Measurements from ENCODE around the gene IMPG2.

Gene IMPG2

DNA sequence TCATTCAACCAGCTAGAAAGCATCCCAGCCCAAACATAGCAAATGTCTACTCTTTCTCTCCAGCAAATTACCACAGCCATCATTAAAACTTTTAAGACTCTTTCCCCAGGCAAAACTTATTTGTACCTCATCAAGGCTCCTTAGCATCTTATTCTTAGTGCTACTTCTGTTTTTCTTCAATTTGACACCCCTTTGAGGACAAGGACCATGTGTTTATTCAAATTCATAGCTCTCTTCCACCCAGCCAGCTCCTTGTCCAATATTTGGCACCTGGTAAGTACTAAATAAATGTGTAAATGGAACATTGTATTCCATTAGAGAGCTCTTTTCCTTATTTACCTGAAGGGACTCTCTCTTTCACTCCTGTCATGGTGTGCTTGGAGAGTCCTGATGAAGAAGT, 89.8 kb downstream of the IMPG2 start:
- no peak for DNase-seq

DNA sequence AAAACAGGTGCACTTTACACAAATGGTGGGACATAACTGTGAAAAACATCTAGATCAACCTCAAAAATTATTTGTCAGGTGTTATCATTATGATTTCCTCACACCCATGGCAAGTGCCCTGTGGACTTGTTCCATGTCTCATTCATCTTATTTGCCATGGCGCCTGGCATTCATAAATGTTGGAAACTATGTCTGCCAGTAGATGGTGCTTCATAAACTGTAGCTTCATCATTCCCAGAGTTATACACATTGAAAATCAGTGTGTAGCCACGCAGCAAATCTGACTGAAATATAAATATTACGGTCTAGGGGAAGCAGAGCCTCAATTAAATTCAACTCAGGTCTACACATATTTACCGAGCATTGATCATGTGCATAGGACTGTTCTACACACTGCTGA, 90.7 kb downstream of the IMPG2 start:
- no peak for DNase-seq

DNA sequence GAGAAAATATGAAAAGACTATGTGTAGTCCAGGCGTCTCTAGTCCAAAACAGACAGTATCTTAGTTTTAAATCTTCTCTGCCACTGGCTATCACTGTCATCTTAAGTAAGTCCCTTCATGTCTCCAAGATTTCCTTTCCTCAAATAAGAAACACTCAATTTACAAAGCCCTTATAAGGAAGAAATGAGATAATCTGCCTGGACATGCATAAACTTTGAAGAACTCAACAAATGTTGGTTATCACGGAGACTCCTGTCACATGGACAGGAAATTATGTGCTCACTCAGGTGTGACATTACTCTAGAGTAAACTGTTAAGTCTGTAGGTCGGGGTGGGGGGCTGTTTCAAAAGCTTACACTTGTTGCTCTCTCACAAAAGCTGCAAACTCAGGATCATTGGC, 91.9 kb downstream of the IMPG2 start:
- no peak for DNase-seq

DNA sequence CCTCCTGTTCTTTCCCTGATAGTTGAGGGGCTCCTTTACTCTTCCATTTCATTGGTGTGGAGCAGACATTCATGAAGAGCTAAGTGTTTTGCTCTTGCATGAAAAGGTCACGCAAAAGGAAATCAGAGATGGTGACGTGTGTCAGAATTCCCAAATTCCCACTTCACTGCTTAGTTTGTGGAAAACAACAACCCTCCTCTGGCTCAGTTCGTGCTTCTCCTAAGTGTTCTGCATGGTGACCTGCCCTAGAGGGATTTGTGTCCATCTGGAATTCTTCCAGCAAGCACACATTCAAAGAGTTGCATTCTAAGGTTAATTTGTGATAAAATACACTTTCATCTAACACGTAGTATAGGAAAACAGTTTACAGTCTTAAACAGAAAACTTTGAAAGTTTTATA, 95.6 kb downstream of the IMPG2 start:
- no peak for DNase-seq

DNA sequence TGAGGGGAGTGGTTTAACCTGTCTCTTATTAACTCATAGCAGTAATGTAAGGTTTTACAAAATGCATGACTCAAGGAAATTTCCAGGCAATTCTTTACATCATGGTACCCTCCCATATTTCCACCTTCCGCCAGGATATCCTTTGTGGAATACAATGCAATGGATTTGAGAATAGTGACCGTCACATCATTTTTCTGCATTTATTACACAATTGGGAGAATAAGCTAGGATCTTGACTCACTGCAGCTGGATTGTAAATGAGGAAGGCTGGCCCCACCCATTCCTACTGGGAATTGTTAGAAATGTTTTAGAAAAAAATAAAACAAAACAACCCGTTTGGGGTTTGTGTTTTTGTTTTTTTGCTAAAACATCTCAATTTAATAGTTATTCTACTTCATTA, 97.4 kb downstream of the IMPG2 start:
- DNase-seq, result no peak

DNA sequence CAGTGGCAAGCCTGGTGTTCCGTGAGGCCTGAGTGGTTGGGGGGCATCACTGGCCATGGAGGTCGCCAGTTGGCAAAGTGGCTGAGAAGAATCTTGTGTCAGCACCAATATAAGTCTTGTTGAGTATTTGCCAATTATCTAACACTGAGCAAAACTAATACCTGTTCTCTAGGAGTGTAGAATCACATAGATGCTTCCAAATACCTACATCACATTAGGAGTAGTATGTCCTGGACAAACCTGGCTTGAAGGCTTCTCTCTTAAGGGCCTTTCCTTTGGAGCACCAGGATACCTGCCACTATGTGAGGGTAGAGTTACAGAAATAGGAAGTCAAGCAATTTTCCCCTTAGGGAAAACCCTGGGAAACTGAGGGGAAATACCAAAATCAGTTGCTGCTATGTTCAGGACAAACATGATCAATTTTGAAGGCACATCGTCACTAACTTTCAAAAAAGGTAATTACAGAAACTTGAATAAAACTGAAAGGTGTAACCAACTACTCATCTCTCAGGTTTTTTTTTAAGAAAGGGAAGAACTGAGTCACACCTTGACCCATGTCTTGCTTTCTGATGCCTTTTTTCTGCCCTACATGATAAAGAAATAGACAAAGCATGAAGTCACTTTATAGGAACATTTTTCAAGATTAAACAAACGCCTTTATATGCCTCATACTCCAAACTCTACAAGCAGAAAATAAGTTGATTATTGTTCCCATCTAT, 100.4 kb downstream of the IMPG2 start:
- no peak for DNase-seq

DNA sequence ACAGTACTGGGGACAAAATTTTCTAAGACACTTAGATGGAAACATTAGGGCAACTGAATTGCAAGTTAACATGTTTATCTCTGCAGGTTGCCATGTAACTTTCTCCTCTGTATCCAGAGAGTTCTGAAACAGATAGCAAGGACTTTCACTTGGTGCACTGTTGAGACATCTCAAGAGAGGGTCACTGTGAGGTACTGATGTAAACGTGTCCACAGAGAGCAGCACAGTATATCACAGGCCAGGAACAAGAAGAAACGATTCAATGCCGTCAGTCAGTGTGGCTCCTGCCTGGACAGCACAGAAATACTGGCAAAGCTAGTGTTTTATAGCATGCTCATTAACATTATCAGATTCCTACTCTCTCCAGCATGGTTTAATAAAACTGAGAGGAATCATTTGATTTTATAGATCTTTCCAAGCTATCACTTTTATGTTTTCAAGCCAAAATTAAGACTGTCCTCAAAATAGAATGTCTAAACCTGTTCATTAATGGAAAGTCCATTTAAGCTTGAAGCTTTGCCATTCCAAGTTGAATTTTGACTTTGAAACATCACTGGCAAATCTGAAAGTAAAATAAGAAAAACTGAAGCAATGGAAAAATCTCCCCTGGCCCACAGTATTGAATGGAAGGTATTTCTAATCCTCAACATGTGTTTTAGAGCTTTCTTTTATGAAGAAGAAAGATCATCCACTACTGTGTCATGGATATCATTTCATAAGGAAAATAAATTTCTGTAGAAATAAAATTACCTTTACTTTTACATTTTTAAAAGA, 102.7 kb downstream of the IMPG2 start:
- DNase-seq, result no peak

DNA sequence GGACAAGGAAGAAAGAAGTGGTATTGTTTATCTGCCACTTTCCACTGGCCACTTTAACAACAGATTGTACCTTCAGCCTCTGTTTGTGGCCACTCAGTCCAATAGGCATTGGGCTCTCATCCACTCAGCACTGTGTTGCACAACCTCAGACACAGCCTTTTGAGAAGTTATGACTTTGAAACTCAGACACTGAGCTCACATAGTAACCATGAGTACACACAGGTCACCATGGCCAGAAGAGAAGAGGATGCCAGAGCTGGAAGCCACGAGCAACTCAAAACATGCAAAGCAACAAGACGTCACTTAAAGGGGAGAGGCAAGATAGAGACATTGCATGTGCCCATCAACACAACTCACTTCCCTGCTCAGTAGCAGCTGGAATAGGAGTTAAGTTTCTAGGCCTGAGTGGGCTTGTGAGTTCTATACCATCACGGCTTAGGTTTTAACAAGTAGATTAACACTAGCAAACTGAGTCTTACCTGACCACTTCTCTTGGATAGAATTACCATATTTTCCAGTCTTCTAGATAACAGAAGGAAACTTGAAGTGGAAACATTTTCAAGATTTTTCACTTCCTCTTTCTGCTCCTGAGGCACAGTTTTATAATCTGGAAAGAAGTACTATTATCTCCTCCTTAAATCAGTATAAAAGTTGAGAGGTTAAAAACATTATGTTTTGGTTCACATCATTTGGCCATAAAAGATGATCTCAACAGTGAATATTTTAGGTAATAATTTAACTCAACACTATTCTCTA, 103.5 kb downstream of the IMPG2 start:
- no peak for DNase-seq

DNA sequence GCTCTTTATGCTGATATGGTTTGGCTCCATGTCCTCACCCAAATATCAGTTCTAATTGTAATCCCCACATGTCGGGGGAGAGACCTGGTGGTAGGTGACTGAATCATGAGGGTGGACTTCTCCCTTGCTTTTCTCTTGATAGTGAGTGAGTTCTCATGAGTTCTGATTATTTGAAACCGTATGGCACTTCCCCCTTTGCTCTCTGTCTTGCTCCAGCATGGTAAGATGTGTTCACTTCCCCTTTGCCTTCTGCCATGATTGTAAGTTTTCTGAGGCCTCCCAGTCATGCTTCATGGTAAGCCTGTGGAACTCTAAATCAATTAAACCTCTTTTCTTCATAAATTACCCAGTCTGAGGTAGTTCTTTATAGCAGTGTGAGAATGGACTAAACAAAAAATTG, 107.6 kb downstream of the IMPG2 start:
- no peak for DNase-seq

DNA sequence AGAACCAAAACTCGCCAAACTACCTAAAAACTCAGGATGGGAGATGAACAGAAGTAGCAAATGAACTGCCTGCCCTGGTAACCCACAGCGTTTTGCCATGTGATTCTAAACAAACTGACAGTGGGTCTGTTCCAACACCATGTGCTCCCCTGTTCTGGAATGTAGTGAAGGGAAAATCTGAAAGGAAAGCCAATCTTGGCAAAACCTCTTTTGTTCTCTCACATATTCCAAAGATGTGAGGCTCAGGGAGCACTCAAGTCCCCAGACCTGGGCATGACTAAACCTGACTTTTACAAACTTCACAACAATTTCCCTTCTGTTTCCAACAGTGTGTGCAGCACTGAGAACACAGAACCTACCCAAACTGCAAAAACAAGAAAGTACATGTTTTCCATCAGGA, 116.1 kb downstream of the IMPG2 start:
- no peak for DNase-seq

DNA sequence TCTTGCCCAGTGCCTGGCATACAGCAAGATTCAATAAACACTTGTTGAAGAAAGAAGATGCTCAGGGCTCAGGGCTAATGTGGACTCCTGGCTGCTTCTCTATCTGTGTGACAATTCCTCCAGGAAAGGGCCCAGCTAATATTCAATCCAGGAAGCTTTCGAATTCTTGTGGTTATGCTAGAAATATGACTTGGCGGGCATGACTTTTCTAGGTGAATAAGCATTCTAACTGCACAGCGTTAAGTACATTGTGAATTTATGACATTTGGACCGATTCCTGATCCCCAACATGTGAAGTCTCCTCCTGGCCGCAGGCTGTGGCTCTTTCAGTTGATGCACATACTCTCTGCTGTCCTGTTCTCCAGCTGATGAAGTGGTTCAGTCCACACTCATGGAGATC, 117.0 kb downstream of the IMPG2 start:
- DNase-seq, result no peak

DNA sequence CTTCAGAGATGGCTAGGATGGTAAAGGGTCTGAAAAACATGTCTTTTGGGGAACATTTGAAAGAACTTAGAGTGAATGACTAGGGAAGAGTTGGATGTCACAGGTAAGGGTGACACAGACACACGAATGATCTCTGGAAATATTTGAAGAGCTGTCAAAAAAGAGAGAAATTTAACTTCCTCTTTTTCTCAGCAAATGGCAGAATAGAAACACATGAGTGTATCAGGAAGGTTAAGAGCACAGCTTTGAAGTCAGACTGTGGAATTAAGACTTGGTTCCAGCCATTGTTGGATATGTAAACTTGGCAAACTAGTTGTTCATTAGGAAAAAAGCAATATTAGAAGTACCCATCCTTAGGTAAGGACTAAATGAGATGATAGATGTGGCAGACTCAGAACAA, 117.7 kb downstream of the IMPG2 start:
- no peak for DNase-seq

DNA sequence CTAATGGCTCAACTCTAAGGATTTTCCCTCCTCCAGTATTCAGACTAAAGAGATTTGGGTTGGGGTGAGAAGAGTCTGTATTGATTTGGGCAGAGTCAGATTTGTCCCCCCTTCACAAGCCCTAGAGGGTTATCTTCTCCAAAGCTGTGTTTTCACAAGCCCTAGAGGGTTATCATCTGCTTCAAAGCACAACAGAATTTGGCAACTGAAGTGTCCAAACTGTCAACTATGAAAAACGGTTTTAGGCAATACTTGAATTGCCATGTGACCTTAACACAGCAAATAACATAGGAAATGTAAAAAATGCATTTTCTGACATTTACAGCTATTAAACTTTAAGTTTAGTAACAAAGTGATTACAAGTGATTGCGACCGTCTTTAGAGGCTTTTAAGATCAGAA, 119.9 kb downstream of the IMPG2 start:
- no peak for DNase-seq

DNA sequence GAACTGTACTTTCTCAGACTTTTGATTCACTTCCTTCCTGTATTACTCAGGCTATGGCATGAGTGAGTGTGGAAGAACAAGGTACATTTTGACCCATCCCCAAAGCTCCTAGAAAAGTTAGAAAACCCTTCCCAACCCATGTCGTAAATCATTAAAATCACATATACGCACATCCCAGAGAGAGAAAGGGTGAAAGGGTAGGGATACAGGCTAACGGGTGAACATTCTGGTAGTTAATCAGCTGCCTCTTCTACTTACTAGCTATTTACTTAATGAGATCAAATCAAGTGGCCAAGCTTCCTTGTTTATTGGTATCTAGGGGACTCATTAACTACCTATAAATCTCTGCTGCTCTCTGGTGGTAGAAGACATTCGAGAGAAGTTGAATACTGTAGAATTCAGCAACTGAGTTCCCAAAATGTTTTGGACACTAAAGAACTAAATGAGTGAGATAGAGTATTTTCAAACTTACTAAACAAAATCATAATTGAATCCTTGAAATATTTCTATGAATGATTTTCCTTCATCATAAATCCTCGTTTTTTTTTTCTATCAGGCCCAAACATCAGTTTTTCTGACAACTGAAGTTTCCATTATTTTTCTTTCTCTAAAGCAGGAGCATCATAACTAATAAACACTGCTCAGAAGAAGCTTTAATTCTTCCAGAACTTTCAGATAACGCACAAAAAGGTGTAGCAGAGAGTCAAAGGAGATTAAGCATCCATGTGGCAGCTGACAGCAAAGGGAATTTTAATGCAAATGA, 124.2 kb downstream of the IMPG2 start:
- DNase-seq, result no peak

DNA sequence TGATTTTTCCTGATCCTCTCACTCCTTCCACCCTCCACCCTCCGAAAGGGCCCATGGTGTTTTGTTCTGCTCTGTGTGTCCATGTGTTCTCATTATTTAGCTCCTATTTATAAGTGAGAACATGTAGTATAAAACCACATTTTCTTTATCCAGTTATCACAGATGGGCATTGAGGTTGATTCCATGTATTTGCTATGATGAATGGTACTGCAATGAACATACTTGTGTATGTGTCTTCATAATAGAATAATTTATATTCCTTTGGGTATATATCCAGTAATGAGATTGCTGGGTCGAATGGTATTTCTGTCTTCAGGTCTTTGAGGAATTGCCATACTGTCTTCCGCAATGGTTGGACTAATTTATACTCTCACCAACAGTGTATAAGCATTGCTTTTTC, 126.0 kb downstream of the IMPG2 start:
- DNase-seq, result no peak

DNA sequence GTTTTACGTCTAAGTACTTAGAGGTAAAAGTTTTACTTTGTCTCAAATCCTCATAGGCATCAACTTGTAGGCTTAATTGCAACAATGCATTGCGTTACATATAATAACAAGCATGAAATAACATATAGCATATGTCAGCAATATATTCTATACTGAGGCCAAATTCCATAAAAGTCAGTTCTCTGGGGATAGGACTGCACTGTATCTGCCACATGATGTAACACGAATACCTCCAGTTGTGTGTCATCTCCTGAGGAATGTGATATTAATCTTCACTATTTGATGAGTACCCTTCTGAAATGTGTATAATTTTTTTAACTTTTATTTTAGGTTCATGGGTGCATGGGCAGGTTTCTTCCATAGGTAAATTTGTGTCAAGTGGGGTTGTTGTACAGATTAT, 126.4 kb downstream of the IMPG2 start:
- DNase-seq, result no peak

DNA sequence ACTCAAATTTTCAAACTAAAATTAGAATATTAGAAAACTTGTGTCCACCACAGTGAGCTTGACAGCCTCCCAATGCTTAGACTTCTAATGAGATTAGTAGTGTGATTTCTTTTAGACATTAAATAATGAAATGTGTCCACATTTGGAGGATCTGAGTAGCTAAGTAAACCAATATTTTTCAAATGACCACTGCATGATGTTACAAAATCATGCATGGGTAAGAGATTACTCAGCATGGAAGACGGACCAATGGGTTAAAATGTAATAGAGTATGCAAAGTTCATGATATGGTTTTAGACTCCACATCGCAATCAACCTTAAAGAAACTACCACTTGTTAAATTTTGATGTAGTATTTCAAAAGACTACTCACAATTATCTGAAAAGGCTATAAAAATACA, 130.6 kb downstream of the IMPG2 start:
- no peak for DNase-seq

DNA sequence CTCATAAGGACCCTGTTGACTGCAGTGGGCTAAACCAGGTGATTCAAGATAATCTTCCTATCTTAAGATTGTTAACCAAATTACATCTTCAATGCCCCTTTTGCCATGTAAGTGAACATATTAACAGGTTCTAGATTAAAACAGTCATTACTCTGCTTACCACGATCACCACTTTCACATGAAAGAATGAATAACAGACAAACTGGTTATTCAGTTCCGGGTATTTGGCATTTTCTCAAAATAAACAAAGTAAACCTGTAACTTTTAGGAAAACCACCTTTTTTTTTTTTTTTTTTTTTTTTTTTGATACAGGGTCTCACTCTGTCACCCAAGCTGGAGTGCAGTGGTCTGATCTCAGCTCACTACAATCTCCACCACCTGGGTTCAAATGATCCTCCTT, 131.2 kb downstream of the IMPG2 start:
- DNase-seq, result no peak

DNA sequence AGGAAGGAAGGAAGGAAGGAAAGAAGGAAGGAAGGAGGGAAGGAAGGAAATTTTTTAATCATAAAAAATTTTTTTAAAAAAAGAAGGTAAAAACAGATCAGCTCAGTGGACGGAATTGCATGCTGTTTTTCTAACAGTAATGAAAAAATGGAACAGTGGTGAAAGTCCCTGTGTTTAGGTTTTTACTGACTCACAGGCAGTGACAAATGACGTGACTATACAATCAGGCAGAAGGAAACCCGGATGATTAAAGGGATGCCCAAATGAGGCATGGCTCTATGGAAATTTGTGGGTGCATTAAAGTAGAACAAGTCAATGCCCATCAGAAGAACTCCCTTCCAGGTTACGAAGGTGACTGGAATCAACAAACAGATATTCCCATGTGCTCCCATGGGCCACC, 135.0 kb downstream of the IMPG2 start:
- DNase-seq, result no peak

DNA sequence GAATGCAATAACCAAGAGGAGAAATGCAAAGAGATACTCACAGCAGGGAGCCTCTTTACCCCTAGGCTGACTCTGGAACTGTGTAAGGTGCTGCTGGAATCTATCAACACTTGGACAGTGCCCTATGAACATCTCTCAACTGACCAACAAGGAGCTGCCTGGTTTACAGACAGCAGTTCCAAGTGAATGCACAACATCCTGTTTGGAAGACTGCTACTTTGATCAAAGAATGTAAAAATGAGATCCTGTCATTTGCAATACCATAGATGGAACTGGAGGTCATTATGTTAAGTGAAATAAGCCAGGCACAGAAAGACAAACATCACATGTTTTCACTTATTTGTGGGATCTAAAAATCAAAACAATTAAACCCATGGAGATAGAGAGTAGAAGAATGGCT, 136.3 kb downstream of the IMPG2 start:
- DNase-seq, result no peak

DNA sequence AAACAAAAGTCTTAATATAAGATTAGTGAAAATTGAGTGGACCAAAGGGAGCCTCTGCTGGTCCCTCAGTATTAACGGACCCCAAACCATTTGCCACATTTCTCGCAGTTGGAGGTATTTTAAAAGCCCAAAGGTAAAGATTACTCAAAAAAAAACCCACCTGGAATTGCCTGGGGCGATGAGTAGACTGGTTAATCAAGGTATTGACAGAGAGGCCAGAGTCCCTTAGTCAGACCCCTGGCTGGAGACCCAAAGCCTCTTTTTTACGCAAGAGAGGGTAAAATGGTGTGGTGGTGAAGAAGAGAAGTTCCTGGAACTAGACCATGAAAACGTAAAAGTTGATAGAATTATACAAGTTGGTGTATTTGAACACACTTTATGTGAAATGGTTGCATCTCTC, 137.2 kb downstream of the IMPG2 start:
- DNase-seq, result no peak

DNA sequence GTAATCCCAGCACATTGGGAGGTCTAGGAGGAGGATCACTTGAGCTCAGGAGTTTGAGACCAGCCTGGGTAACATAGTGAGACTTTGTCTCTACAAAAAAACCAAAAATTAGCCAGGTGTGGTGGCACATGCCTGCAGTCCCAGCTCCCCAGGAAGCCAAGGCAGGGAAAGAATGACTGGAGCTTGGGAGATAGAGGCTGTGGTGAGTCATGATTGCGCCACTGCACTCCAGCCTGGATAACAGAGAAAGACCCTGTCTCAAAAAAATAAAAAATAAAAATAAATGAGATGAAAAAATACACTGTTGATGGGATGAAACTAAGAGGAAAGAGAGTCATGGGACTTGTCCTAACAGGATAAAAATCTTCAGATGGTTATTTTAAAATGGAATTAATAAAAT, 137.6 kb downstream of the IMPG2 start:
- no peak for DNase-seq

DNA sequence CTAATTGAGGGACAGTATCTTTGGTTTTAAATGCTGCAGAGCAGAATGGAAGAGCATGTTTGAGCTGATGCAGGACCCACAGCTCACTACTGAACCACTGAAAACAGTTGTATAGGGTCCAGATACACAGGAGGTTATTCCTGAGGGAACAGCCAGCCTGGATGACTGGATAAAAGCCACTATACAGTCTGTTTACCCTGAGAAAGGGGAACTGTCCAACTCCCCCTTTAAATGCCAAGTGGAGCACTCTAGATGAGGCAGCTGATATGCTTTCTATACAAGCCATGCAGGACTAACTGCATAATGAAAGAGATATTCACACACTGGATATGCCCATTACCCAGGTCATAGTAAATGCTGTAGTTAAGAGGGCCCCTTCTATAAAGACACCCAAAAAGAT, 138.6 kb downstream of the IMPG2 start:
- DNase-seq, result no peak

All from activated T-cell treated with anti-CD3 and anti-CD28 coated beads, Interleukin-2, amount 50 U/mL, for 48 hours (primary cell).